DND-41 (cell line): ENCODE data around the gene ABHD8.
A peak's percentile ranks its signal among the peaks of the same experiment; 100 is the strongest.

Experiments
- ATAC-seq: fragments of 200-7000 bp; cut with Tn5 transposase; 3 replicates; pipeline ENCODE4 v1.9.1; 2021; ENCODE audit warnings: low read depth; ENCODE audit not compliant: insufficient read depth
- DNase-seq: peaks from one replicate; pipeline ENCODE4 v3.0.0-alpha.2; 2020
- H2AFZ ChIP-seq: 2 replicates; pipeline ENCODE4 v1.6.0; 2012; ENCODE audit warnings: low read depth, low read length
- H3K27ac ChIP-seq: 2 replicates; pipeline ENCODE4 v1.5.1; 2012; ENCODE audit warnings: low read length, inconsistent platforms
- H3K27me3 ChIP-seq: fragments of 200-600 bp; sonication (generic); 2 replicates; pipeline ENCODE4 v1.6.0; 2012; ENCODE audit warnings: low read length, mild to moderate bottlenecking, inconsistent platforms; ENCODE audit not compliant: insufficient read depth, poor library complexity
- H3K36me3 ChIP-seq: 2 replicates; pipeline ENCODE4 v1.5.1; 2012; ENCODE audit warnings: low read length, inconsistent platforms; ENCODE audit not compliant: insufficient read depth
- H3K4me1 ChIP-seq: 2 replicates; pipeline ENCODE4 v1.5.1; 2012; ENCODE audit warnings: mild to moderate bottlenecking, low read length; ENCODE audit not compliant: insufficient read depth
- H3K4me2 ChIP-seq: 2 replicates; pipeline ENCODE4 v1.6.0; 2012; ENCODE audit warnings: mild to moderate bottlenecking, moderate library complexity, low read length, inconsistent platforms; ENCODE audit not compliant: insufficient read depth
- H3K4me3 ChIP-seq, 2 experiments: fragments of 200-600 bp in 1 of 2; shearing (Covaris generic) in 1 of 2; 2 replicates each; pipeline ENCODE4 v1.5.1; 2012 to 2016; ENCODE audit warnings: inconsistent platforms in 2 of 2, low read length in 2 of 2, mild to moderate bottlenecking in 2 of 2, low read depth in 1 of 2, moderate library complexity in 1 of 2
- H3K79me2 ChIP-seq: 2 replicates; pipeline ENCODE4 v1.6.0; 2012; ENCODE audit warnings: low read length, inconsistent platforms; ENCODE audit not compliant: insufficient read depth
- H3K9ac ChIP-seq: 2 replicates; pipeline ENCODE4 v1.6.0; 2012; ENCODE audit warnings: low read depth, mild to moderate bottlenecking, inconsistent platforms, low read length, moderate library complexity
- H3K9me3 ChIP-seq: 2 replicates; pipeline ENCODE4 v1.5.1; 2012; ENCODE audit warnings: low read length, moderate library complexity, mild to moderate bottlenecking, inconsistent platforms; ENCODE audit not compliant: insufficient read depth, severe bottlenecking
- H4K20me1 ChIP-seq: 2 replicates; pipeline ENCODE4 v1.6.0; 2012; ENCODE audit warnings: low read length; ENCODE audit not compliant: insufficient read depth
- CTCF ChIP-seq: IDR thresholded peaks from 2 replicates; pipeline ENCODE4 v1.5.1; 2012; ENCODE audit warnings: borderline replicate concordance, low read length, moderate library complexity, mild to moderate bottlenecking; ENCODE audit not compliant: poor library complexity, severe bottlenecking; ENCODE audit errors: extremely low read depth
- EZH2 ChIP-seq: IDR thresholded peaks from 3 replicates; pipeline ENCODE4 v1.6.1; 2012; ENCODE audit warnings: borderline replicate concordance, low read depth, mild to moderate bottlenecking, moderate library complexity, low read length, inconsistent platforms; ENCODE audit not compliant: severe bottlenecking

ABHD8 gene

GRCh38 chr19:17332360-17332676 lies 29.1 kb upstream of the ABHD8 start:
- no peak for DNase-seq
- Histone ChIP-seq H3K9me3 (no peaks in the 10 kb centered on the region), H3K4me2 (0 out of 2 replicates have a peak overlapping the region, but pooled peaks have one; percentile 33), H3K79me2 (peaks cover 3% of the 10 kb centered on the region; the same call in 1 of the 2 replicates), H3K27me3 (no peaks in the 10 kb centered on the region), H3K36me3 (peaks cover 12% of the 10 kb centered on the region), H3K4me3 (no peak overlapping the region), H3K9ac (no peak overlapping the region), H3K4me1 (peaks cover 37% of the 10 kb centered on the region), H3K27ac (no peak overlapping the region), H4K20me1 (peaks cover 4% of the 10 kb centered on the region; the same call in 1 of the 2 replicates), H2AFZ (no peak overlapping the region)
- TF ChIP-seq CTCF (no peak), EZH2 (no peak)
- no peak for ATAC-seq

- Histone ChIP-seq H3K36me3 (peaks cover 13% of the 10 kb centered on the region), H4K20me1 (peaks cover 4% of the 10 kb centered on the region; the same call in 1 of the 2 replicates), H3K79me2 (no peaks in the 10 kb centered on the region), H3K27me3 (no peaks in the 10 kb centered on the region), H3K27ac (no peak overlapping the region), H3K4me2 (no peak overlapping the region), H3K9me3 (no peaks in the 10 kb centered on the region), H3K4me1 (peaks cover 34% of the 10 kb centered on the region), H3K4me3 (no peak overlapping the region), H2AFZ (no peak overlapping the region), H3K9ac (no peak overlapping the region)
- no peak for ATAC-seq
- no peak for TF ChIP-seq CTCF
- no peak for TF ChIP-seq EZH2
- no peak for DNase-seq
Measured at GRCh38 chr19:17331045-17331558, 27.9 kb upstream of the ABHD8 start.

GRCh38 chr19:17330262-17331044 lies 27.2 kb upstream of the ABHD8 start:
- ATAC-seq (no peak), DNase-seq (no peak)
- TF ChIP-seq EZH2 (no peak), CTCF (no peak)
- Histone ChIP-seq H3K9ac (no peak overlapping the region), H3K9me3 (no peaks in the 10 kb centered on the region), H4K20me1 (peaks cover 4% of the 10 kb centered on the region; the same call in 1 of the 2 replicates), H3K4me2 (no peak overlapping the region), H3K27ac (no peak overlapping the region), H3K36me3 (peaks cover 13% of the 10 kb centered on the region), H2AFZ (no peak overlapping the region), H3K4me3 (no peak overlapping the region), H3K79me2 (no peaks in the 10 kb centered on the region), H3K27me3 (no peaks in the 10 kb centered on the region), H3K4me1 (peaks cover 28% of the 10 kb centered on the region)
